Endodermal cell (in vitro differentiated cells): ENCODE data around the gene IFI44. TPM values are rescaled to one million over a fixed set of nuclear protein-coding genes. Genes with fewer than 3 reads are reported as not detected.

Source experiments
- DNase-seq: peaks from one replicate; pipeline ENCODE4 v3.0.0-alpha.2; 2017
- H3K27ac ChIP-seq: 2 replicates; pipeline ENCODE4 v1.5.1; 2013; ENCODE audit warnings: mild to moderate bottlenecking, low read depth, low read length, moderate library complexity
- H3K27me3 ChIP-seq: 2 replicates; pipeline ENCODE4 v1.6.1; 2013; ENCODE audit warnings: mild to moderate bottlenecking, low read length, moderate library complexity; ENCODE audit not compliant: insufficient read depth, control insufficient read depth, poor library complexity, severe bottlenecking
- H3K36me3 ChIP-seq: 2 replicates; pipeline ENCODE4 v1.7.0; 2013; ENCODE audit warnings: mild to moderate bottlenecking, low read length, moderate library complexity; ENCODE audit not compliant: control insufficient read depth, insufficient read depth
- H3K4me1 ChIP-seq: one replicate; pipeline ENCODE4 v1.7.0; 2013; ENCODE audit warnings: low read length; ENCODE audit not compliant: control insufficient read depth, insufficient read depth
- H3K4me3 ChIP-seq: 2 replicates; pipeline ENCODE4 v1.5.1; 2013; ENCODE audit warnings: mild to moderate bottlenecking, low read length, moderate library complexity
- H3K9ac ChIP-seq: 2 replicates; pipeline ENCODE4 v1.6.1; 2013; ENCODE audit warnings: mild to moderate bottlenecking, low read length, moderate library complexity; ENCODE audit not compliant: poor library complexity, severe bottlenecking; ENCODE audit errors: extremely low read depth
- H3K9me3 ChIP-seq: 2 replicates; pipeline ENCODE4 v1.6.1; 2013; ENCODE audit warnings: mild to moderate bottlenecking, low read length, moderate library complexity; ENCODE audit not compliant: control insufficient read depth
- H3K27ac Mint-ChIP-seq: 2 replicates; pipeline ENCODE4 v1.8.0; 2020; ENCODE audit warnings: mixed read lengths
- H3K27me3 Mint-ChIP-seq: 2 replicates; pipeline ENCODE4 v1.8.0; 2021; ENCODE audit warnings: mild to moderate bottlenecking, mixed read lengths; ENCODE audit not compliant: insufficient read depth
- H3K36me3 Mint-ChIP-seq: 2 replicates; pipeline ENCODE4 v1.8.0; 2020; ENCODE audit warnings: low read depth, mixed read lengths
- H3K4me1 Mint-ChIP-seq: 2 replicates; pipeline ENCODE4 v1.8.0; 2020; ENCODE audit warnings: mixed read lengths
- H3K4me3 Mint-ChIP-seq: 2 replicates; pipeline ENCODE4 v1.8.0; 2020; ENCODE audit warnings: mild to moderate bottlenecking, moderate library complexity, mixed read lengths
- H3K9me3 Mint-ChIP-seq: 2 replicates; pipeline ENCODE4 v1.8.0; 2020; ENCODE audit warnings: mild to moderate bottlenecking, mixed read lengths
- CTCF ChIP-seq: fragments of 200-600 bp; sonication (generic); conservative IDR thresholded peaks from 2 replicates; pipeline ENCODE4 v1.5.0; 2021; ENCODE audit warnings: antibody characterized with exemption, mild to moderate bottlenecking
- WGBS, 2 experiments: methylation state at CpG; one replicate each; pipeline versions ENCODE4 v1.1.5 to v1.1.7; 2013; ENCODE audit warnings: missing lambda C conversion rate in 2 of 2, mixed read lengths in 1 of 2; ENCODE audit not compliant: insufficient coverage in 1 of 2, insufficient read length in 1 of 2; 5-methylcytosine and 5-hydroxymethylcytosine counted together
- total RNA-seq, 2 donors: library from RNA; stranded (reverse); fragmentation: NEBNext Ultra II Directional in 1 of 2; extraction: Animal tissue kit (Norgen Biotek cat#: 25700) in 1 of 2; gene quantifications; 2 replicates in 1 of 2; 3 replicates in 1 of 2; pipeline ENCODE4 v1.2.1, GENCODE V29; 2021

IFI44 gene
- total RNA-seq, 2 donors from 2014 or later, result not detected

GRCh38 chr1:78681265-78681664, 31.6 kb downstream of the IFI44 start:
- Histone ChIP-seq H3K9me3 (no peaks in the 10 kb centered on the region), H3K9ac (no peak overlapping the region), H3K4me3 (no peak overlapping the region), H3K36me3 (no peaks in the 10 kb centered on the region), H3K27me3 (no peaks in the 10 kb centered on the region), H3K4me1 (no peaks in the 10 kb centered on the region), H3K27ac (no peak overlapping the region)
- H3K36me3 Mint-ChIP-seq, result no peaks in the 10 kb centered on the region
- no peaks in the 10 kb centered on the region for H3K9me3 Mint-ChIP-seq
- TF ChIP-seq CTCF, result no peak
- no peak for DNase-seq
- H3K4me3 Mint-ChIP-seq, result no peak overlapping the region
- H3K4me1 Mint-ChIP-seq, result no peaks in the 10 kb centered on the region
- 81 to 95% methylated on average over 2 of the region's 2 CpGs for WGBS, 2 experiments
- H3K27ac Mint-ChIP-seq, result no peak overlapping the region
- H3K27me3 Mint-ChIP-seq, result no peaks in the 10 kb centered on the region

- no peak overlapping the region for H3K27ac ChIP-seq
- H3K27me3 ChIP-seq, result no peaks in the 10 kb centered on the region
- H3K36me3 ChIP-seq, result no peaks in the 10 kb centered on the region
- no peak overlapping the region for H3K9ac ChIP-seq
- Mint-ChIP-seq H3K27ac (no peak overlapping the region), H3K27me3 (no peaks in the 10 kb centered on the region), H3K36me3 (no peaks in the 10 kb centered on the region), H3K4me1 (no peaks in the 10 kb centered on the region), H3K9me3 (no peaks in the 10 kb centered on the region), H3K4me3 (no peak overlapping the region)
- H3K9me3 ChIP-seq, result no peaks in the 10 kb centered on the region
- TF ChIP-seq CTCF, result no peak
- DNase-seq, result no peak
- no peaks in the 10 kb centered on the region for H3K4me1 ChIP-seq
- WGBS, 2 experiments, result 76 to 95% methylated on average over 2 to 3 of the region's 3 CpGs
- no peak overlapping the region for H3K4me3 ChIP-seq
Measured at GRCh38 chr1:78682496-78682895, 32.9 kb downstream of the IFI44 start.

GRCh38 chr1:78683079-78683478, 33.4 kb downstream of the IFI44 start:
- H3K4me3 ChIP-seq, result no peak overlapping the region
- H3K27me3 ChIP-seq, result no peaks in the 10 kb centered on the region
- no peaks in the 10 kb centered on the region for H3K9me3 ChIP-seq
- WGBS, 2 experiments, result 93 to 94% methylated on average over 2 of the region's 2 CpGs
- no peak for DNase-seq
- no peaks in the 10 kb centered on the region for H3K36me3 Mint-ChIP-seq
- no peaks in the 10 kb centered on the region for H3K4me1 Mint-ChIP-seq
- no peaks in the 10 kb centered on the region for H3K4me1 ChIP-seq
- H3K27ac Mint-ChIP-seq, result no peak overlapping the region
- no peak overlapping the region for H3K4me3 Mint-ChIP-seq
- H3K27ac ChIP-seq, result no peak overlapping the region
- H3K9me3 Mint-ChIP-seq, result no peaks in the 10 kb centered on the region
- no peak overlapping the region for H3K9ac ChIP-seq
- no peaks in the 10 kb centered on the region for H3K36me3 ChIP-seq
- no peak for TF ChIP-seq CTCF
- H3K27me3 Mint-ChIP-seq, result no peaks in the 10 kb centered on the region
